ENCODE results near the gene WDR76.
A peak's percentile ranks its signal among the peaks of the same experiment; 100 is the strongest.

The WDR76 gene

DNA sequence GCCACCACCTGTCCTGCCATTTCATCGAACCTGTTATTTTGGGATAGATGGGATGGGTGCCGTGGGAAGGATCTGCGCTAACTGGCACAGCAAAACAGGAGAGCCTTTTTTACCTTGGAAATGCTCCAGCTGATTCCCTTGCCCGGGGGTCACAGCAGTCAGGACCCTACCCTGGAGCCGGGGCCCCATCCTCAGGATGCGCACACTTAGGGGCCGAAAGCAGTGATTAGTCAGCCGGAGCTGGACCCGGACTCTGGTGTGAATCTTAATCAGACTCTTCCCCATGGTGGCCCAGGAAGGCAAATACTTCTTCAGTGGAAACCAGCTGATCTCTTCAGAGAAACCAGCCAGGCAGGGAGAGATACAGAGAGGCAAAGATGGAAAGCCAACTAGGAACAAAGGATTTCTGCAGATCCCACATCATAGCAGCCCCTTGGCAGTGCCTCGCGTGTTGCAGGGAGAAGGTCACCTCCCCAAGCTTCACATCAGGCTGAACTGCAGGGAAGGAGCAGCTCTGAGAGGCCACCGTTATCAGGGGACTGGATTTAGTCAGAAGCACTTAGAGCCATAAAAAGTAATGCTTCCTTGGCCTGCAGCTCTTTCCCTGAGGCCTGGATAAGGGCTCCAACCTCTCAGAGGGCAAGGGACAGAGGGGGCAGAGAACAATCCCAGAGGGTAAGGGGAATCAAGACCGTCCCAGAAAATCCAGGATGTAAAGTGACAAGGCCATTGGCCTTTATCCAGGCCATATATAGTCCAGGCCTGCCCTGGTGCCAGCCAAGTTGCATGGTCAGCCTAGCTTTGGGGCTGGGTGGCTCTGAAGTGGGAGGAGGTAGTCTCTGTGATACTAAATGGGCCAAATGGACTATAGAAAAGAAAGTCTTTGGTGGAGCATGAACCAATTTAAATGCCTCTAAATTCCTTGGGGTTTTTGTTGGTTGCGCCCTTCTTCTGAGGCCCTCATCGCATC is 52.9 kb downstream of the WDR76 start:
- DNase-seq: no peak

DNA sequence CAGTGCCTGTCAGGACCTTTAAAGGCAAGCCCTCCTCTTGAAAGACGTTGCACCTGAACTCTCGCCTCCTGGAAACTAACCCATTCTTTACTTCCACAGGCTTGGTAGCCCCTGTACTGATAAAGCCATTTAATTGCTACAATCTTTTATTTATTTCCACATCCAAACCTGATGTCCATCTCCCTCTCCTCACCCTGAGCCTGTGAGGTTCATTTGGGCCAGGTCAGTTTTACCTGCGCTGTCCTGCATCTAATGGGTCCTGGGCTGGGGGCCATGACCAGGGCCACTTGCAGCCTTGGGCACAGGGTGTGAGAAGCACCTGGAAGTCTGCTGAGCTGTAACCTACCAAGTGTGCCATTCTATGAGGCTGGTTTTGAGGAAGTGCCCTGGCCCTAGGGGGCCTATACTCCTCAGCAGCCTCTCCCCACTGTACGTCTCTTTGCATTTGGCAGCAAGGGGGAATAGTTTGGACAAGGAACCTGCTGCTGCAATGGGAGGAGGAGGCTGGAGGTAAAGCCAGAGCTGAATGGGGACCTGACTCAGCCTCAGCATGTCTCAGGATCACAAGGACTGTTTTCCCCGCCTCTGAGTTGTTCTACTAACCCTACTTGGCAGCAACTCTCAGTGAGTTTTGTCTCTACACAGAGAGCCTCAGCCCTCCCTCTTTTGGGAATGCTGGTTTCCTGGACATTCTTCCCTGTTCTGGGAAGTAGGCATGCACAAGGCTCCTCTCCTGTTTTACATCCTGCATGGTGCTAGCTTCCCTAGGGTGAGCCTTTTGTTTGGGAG is 53.8 kb downstream of the WDR76 start:
- DNase-seq: no peak

DNA sequence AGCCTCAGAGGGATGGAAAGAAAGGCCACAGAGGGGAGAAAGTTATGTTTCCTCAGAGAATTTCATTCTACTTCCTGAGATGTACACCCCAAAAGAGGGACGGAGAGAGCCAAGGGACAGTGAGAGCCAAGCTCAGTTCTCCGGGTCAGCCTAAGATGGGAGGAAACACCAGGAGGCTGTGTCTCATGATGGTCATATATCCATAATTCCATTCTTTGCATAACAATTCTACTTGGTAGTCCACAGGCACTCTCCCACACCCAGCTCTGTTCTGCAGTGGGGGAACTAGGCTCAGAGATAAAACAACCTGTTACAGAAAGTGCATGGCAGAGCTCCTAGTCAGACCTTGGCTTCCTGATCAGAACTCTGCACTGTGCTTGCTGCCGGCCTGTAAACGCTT is 54.4 kb downstream of the WDR76 start:
- DNase-seq: no peak

DNA sequence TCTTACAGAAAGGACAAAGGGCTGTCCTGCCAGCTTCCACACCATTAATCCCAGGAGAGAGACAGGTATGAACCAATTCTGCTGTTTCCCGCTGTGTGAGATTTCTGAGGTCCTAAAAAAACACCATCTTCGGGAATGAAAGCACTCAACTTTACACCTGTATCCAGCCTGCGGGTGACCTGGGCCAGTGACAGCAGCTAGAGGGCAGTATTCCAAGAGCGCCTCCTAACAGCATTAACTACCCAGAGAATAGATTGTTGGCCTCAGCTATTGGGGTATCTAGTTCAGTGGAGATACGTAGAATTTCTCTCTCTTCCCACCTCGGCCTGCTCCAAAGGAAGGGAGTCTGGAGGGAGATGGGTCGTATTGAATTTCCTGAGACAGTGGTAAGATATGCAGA is 55.1 kb downstream of the WDR76 start:
- no peak for DNase-seq

DNA sequence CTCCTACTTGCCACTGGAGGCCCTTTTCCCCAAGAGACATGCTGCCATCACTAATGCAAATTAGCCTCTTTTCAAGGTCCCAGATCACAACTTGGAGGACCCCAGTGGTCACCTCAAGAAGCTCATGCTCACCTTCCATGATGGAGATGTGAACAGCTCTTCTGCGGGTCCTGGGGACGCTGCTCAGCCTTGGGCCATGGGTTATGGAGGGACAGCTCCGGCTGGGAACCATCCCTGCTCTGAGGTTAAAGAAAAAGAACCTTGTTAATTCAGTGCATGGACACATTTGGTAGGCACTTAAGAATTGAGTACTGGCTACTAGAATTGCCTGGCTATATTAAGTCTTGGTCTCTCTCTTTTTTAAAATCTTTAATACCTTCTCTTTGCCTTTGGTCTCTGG is 56.8 kb downstream of the WDR76 start:
- no peak for DNase-seq

DNA sequence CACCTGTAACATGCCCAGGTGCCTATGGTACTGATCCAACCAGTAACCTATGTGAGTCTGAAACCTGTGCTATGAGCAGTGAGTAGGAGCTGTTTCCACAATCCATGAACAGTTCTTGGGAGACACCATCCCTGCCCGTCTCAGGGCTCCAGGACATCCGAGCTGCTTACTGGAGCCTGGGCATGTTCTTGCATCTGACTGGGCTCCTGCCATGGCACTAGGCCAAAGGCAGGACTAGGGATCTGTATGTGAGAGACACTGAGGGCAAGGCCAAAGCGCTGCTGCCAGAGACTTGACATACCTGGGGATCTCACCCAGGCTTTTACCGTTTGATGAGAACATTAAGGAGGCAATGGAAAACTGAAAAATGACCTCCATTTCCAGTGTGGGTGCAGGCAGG is 59.8 kb downstream of the WDR76 start:
- DNase-seq: no peak

DNA sequence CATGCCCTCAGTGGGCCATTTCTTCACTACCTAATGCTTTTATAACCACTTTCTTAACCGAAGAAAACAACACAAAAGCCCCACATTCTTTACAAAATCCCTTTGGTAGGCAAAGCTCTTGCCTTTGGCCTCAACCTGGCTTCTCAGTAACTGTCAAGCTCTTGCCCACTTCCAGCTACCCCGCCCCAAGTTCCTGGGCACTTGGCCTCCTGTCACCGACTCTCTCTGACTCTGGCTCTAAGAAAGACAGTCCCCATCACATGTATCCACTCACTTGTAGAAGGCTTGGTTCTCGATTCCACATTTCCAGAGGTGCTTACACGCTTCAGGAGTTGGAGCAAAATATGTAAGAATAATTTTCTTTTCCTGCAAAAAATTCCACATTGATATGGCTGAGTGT is 61.1 kb downstream of the WDR76 start:
- no peak for DNase-seq

DNA sequence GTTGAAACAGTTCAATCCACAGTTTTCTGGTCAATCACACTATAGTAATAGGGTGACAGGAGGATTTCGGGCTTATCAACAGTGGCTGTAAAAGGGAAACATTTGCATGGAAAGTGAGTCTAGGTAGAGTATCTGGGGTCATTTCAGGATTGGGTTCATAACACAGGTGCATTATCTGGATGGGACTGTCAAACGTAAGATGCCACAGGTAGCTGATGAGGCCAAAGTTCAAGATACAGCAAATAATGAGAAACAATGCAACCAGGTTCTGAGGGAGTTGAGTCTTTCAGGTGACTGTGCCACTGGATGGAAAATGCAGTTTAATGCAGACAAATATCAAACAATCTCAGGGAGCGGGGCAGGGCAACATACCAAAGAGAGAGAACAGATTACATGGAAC is 62.2 kb downstream of the WDR76 start:
- DNase-seq: no peak

DNA sequence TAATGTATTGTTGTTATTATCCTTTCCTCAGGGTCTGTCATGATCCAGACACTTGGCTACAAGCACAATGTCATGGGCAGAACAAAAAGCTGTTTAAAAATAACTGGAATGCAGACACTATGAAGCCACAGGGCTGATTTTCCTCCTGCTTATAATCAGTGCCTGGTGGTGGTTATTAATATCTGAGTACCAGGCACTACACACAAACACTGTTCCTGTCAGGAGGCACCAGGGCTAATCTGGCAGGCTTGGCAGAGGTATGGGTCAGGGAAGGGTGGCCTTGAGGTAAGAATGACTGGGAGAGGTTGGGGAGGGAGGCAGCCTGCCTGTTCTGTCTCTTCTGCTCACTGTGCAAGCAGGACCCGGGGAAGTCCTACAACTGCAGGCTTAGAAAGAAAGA is 67.2 kb downstream of the WDR76 start:
- DNase-seq: no peak

DNA sequence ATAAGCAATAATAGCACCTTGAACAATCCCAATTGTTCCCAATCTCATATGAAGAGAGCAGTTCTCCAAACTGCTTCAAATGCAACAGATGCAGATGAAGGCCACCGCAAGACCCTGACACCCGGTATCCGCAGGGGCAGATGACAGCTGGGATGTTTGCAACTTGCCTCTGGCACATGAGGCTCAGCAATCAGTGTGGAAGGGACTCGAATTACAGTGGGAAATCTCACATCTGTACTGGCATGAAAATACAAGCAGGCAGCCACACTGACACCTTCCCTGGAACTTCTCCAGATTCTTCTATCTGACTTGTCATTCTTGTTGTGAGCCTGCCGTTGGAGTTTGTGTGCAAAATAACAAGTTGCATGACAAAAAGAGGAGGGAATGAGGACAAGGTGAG is 68.8 kb downstream of the WDR76 start:
- DNase-seq: no peak

DNA sequence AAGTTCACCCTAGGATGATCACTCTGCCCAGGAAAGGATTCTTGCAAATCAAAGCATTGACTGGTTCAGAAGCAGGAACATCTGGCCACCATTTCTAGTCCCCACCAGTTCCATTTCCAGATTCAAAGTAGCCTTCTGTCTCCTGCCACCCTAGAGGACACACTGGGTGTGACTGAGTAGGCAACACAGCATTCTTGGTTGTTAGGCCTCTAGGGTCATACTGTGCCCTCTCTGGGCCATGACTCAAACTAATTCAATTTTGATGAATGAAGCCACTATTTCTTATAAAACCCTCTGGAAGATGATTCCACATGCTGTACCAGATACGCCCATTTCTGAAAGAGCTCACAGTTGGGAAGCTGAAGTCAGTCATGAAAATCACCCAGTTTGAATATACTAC is 69.7 kb downstream of the WDR76 start:
- no peak for DNase-seq

DNA sequence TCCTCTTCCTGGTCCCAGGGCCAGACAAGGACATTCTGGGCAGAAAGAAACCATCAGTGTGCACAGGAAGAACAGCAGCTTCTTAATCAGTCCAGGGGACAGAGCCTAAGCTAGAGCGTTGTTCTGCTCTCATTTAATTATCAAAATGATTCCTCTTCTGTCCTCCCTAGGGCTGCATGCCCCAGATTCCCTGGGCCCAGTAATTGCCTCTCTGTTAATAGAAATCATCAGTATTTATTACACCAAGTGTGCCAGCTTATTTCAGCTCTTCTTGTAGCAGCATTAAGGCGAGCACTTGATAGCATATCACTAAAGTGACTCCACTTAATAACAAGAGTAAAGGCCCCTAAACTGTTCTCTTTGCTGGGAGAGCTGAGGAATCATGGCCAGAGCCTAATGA is 72.1 kb downstream of the WDR76 start:
- no peak for DNase-seq

DNA sequence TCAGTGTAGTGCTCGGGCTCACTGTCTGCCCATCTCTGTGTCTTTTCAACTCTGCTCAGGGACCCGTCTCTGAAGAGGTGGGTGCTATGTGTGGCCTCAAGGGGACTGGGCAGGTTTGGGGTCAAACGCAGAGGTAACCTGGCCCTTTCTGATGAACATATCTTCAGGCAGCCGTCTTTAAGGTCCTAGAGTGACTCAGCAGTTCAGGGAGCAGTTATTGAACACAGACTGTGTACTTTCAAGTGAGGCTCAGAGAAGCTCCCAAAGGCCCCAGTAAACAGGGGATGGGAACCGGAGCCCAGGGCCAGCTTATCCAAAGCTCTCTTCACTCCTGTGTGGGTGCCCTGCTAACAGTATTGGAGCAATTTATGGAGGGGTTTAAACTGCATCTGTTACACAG is 73.1 kb downstream of the WDR76 start:
- DNase-seq: no peak

DNA sequence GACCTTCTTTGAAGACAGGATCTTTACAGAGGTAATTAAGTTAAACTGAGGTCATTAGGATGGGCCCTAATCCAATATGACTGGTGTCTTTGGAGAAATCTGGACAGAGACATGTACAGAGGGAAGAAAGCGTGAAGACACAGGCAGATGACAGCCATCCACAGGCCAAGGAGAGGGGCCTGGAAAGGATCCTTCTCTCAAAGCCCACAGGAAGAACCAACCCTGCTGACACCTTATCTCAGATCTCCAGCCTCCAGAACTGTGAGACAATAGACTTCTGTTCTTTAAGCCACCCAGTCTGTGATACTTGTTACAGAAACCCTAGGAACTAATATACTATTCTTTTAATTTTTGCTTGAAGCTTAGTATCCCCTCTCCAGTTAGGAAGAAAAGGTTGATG is 74.2 kb downstream of the WDR76 start:
- no peak for DNase-seq

DNA sequence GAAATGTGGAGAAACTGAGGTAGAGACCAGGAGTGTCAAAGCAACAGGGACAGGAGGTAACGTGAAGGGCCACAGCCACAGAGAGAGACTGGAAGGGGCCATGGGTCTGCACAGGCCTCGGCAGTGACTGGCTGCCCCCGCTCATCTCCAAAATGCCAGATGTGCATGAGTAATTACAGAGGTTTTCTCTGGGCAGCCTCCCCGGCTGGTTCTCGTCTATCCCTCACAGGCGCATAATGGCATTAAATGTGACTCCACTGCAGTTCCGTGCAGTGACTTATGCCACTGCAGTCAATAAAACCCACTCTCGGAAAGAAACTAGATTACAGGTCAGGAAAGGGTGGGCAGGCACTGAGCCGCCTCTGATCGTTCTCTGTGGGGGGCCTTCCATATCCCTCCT is 74.7 kb downstream of the WDR76 start:
- no peak for DNase-seq

DNA sequence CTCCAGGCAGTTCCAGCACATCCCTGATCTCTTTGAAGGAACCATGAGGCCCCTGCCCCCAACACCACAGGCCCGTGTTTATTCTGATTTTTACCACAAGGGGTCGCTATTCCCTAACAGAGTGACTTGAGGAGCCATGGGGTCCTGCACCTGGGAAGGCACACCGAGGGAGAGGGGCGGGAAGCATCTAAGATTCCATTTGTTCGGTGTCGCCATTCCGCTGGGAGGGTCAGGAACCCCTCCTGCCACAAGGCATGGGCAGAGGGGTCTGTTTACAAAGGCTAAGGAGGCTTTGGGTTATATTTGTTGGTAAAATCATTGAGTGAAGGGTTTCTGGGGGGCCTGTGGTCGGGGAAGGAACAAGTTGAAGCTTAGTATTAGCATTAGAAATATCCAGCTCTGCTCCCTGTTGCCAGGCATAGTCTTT is 77.1 kb downstream of the WDR76 start:
- peak; percentile 54 to 56 for DNase-seq

DNA sequence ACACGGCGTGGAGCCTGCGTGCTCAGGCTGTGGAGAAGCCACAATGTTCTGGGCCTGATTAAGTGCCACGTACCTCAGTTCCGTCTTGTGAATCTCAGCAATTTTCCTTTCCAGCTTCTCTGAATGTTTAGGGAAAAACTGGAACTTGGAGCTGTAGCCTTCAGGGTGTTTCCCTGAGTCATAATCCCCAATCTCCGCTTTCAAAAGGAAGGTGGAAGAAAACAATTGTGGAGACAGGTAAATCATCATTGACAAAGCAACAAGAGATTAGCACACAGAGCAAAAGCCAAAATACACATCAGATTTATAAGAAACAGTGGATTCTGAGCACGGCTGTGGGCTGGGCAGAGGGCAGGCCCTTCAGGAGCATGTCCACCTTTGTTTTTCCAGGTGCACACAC is 79.0 kb downstream of the WDR76 start:
- no peak for DNase-seq

DNA sequence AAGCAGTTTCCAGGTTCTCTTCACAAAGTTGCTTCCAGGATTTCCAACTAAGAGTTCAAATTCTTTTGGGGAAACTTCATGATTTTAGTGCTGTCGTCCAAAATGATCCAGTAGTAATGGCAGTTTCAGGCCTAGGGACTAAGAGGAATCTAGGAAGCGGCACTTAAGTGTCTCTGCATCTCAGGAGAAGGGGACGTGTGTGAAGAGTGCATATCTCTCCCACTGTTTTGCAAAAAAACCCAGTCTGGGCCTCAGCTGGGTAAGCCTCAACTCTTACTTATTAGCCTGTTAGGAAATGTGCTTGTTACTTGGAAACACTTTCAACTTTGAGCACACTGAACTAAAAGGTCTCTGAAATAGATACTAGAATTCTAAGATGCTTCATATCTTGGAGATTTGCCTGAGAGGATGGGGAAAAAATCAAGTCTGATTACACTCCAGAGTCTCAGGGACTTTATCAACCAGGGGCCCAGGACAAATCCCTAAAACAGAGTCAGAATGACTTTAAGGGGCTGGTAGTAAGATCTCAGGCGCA is 81.8 kb downstream of the WDR76 start:
- DNase-seq: no peak

DNA sequence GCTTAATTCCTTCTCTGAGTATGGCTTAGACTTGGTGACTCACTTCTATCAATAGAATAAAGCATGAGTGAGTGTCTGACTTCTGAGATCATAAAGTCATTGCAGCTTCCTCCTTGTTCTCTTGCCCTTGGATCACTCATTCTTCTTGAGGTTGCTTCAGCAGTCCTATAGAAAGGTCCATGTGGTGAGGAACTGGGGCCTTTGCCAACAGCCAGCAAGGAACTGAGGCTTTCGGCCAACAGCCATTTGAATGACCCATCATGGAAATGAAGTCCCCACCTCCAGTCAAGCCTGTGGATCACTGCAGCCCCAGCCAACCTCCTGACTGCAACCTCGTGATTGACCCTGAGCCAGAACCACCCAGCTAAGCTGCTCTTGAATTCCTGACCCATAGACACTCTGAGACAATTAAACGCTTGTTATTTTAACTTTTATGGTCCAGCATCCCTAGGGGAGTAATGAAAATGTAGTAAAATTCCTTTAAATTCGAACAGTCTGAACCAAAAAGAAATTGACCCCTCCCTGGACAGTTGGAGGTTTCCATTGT is 84.5 kb downstream of the WDR76 start:
- peak; percentile 27 to 80 for DNase-seq

DNA sequence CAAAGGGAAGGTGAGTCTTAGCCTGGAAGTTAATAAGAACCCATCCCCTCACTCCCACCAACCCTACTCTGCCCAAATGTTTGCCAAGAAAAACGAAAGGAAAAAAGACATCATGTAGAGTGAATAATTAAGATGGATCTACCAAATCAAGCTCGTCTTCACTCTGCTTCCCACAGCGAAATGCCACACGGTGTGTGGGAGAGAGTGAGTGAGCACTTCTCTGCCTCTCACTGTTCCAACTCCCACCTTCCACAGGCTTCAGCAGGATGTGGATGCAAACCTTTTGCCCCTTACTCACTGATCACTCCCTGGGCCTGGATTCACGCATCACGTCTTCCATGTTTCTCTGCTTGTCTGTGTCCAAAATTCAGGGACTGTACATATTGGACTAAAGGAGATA is 85.4 kb downstream of the WDR76 start:
- DNase-seq: no peak

DNA sequence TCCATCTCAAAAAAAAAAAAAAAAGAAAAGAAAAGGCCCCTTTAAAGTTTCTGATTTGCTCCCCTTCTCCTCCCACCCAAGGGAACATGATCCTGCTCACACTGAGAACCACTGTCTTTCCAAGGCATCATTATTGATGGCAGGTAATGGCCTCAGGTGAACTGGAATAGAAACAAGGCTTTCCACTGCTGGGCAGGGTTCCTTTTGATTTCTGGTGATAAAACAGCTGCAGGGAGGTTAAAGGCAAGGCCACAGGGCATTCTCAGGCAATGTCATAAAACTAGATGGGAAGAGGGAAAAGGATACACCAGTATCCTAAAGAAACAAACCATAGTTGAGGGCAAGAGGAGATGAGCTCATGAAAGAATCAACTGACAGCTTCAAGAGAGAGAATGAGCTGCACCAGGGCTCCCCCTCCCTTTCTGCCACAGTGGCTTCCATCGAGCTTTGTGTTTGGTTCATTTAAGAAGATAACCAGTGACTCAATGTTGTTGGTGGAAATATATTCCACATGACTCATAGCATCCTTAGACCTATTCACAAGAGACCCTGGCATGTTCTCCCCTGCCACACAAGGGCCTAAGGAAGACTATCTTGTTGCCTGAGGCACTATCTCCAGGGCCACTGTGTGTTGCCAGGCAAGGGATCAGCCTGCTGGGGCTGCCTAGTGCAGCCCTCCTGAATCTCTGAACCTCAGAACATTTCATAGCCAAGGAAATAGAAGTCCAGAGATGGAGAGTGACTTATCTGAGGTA is 86.4 kb downstream of the WDR76 start:
- no peak for DNase-seq

DNA sequence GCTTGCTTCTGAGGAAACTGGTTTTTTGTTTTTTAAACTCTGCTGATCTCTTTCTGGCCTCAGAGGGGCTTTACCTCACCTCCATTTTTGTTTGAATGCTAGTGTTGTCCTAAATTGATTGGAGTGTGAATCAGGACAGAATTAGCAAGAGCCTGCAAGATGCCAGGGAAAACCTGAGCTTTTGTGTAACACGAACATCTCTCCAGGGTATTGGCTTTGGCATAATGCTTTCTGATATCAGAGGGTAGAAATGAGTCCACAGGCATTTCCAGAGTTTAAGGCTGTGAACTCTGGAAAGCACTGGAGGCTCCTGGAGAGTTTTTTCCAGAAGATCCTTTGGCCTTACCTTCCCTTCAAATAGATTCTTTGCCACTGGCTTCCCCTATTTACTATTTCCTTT is 87.1 kb downstream of the WDR76 start:
- DNase-seq: no peak
